IMR-90 (cell line): ENCODE results near the gene EYS. TPM values are rescaled to one million over a fixed set of nuclear protein-coding genes. Genes with fewer than 3 reads are reported as not detected.

ENCODE experiments used
- ATAC-seq: fragments of 200-7000 bp; cut with Tn5 transposase; 2 replicates; pipeline ENCODE4 v1.9.1; 2020; ENCODE audit warnings: low read depth, mild to moderate bottlenecking, moderate library complexity
- BruUV-seq: library from RNA; stranded (reverse); fragments of 400-500 nt; replicated peaks from 2 replicates; lab custom pipeline; 2021; lab: Mats Ljungman, UMichigan
- CTCF ChIA-PET: fragments of 300-600 bp; formaldehyde crosslinking; extraction: SDS; loops from one replicate; lab custom pipeline; 2021; ENCODE audit warnings: antibody characterized with exemption; lab: Yijun Ruan, JAX
- POLR2A ChIA-PET: fragments of 300-600 bp; sonication (Branson Sonifier 250); formaldehyde crosslinking; loops from one replicate; lab custom pipeline; 2022; ENCODE audit warnings: antibody characterized with exemption; ENCODE audit not compliant: unreplicated experiment; lab: Charles Lee
- DNase-seq: peaks from one replicate; pipeline ENCODE4 v3.0.0; 2013
- H2AFZ ChIP-seq: replicated peaks from 2 replicates; pipeline ENCODE3; 2013; ENCODE audit warnings: low read length, mild to moderate bottlenecking; ENCODE audit not compliant: poor library complexity
- H2AK5ac ChIP-seq: 2 replicates; pipeline ENCODE4 v1.6.1; 2013; ENCODE audit warnings: low read depth, low read length, inconsistent platforms
- H2AK9ac ChIP-seq: replicated peaks from 2 replicates; pipeline ENCODE3; 2013; ENCODE audit warnings: mild to moderate bottlenecking, low read depth, low read length, moderate library complexity; ENCODE audit not compliant: poor library complexity
- H2BK120ac ChIP-seq: 2 replicates; pipeline ENCODE4 v1.6.1; 2013; ENCODE audit warnings: low read depth, low read length, inconsistent platforms
- H2BK15ac ChIP-seq: 3 replicates; pipeline ENCODE4 v1.6.1; 2013; ENCODE audit warnings: low read depth, low read length, inconsistent platforms
- H2BK20ac ChIP-seq: 2 replicates; pipeline ENCODE4 v1.6.1; 2013; ENCODE audit warnings: low read depth, mild to moderate bottlenecking, inconsistent platforms, low read length, moderate library complexity
- H2BK5ac ChIP-seq: 2 replicates; pipeline ENCODE4 v1.6.1; 2013; ENCODE audit warnings: mild to moderate bottlenecking, low read depth, low read length, inconsistent platforms; ENCODE audit not compliant: poor library complexity, severe bottlenecking
- H3K14ac ChIP-seq: replicated peaks from 2 replicates; pipeline ENCODE4 v1.6.1; 2013; ENCODE audit warnings: low read depth, low read length, inconsistent platforms
- H3K18ac ChIP-seq: 2 replicates; pipeline ENCODE4 v1.6.1; 2013; ENCODE audit warnings: low read depth, low read length, control low read depth
- H3K23ac ChIP-seq: 2 replicates; pipeline ENCODE4 v1.6.1; 2013; ENCODE audit warnings: low read depth, low read length, inconsistent platforms
- H3K27ac ChIP-seq: 2 replicates; pipeline ENCODE4 v1.5.1; 2013; ENCODE audit warnings: mild to moderate bottlenecking, control low read depth, low read length; ENCODE audit not compliant: insufficient read depth
- H3K27me3 ChIP-seq: 2 replicates; pipeline ENCODE4 v1.6.1; 2013; ENCODE audit warnings: low read length; ENCODE audit not compliant: control insufficient read depth, insufficient read depth
- H3K36me3 ChIP-seq: 2 replicates; pipeline ENCODE4 v1.6.1; 2013; ENCODE audit warnings: low read length, mixed read lengths; ENCODE audit not compliant: control insufficient read depth, insufficient read depth
- H3K4ac ChIP-seq: 2 replicates; pipeline ENCODE4 v1.6.1; 2013; ENCODE audit warnings: low read depth, low read length, inconsistent platforms
- H3K4me1 ChIP-seq: 2 replicates; pipeline ENCODE4 v1.6.1; 2013; ENCODE audit warnings: low read length, mixed read lengths; ENCODE audit not compliant: control insufficient read depth, insufficient read depth
- H3K4me2 ChIP-seq: 2 replicates; pipeline ENCODE4 v1.6.1; 2013; ENCODE audit warnings: low read depth, mild to moderate bottlenecking, control low read depth, low read length, moderate library complexity
- H3K4me3 ChIP-seq: 2 replicates; pipeline ENCODE4 v1.5.1; 2013; ENCODE audit warnings: low read depth, mild to moderate bottlenecking, control low read depth, low read length, moderate library complexity; ENCODE audit not compliant: insufficient read depth
- H3K56ac ChIP-seq: 2 replicates; pipeline ENCODE4 v1.6.1; 2013; ENCODE audit warnings: low read length, inconsistent platforms; ENCODE audit not compliant: insufficient read depth; ENCODE audit errors: extremely low read depth
- H3K79me1 ChIP-seq, 2 experiments: 2 replicates each; pipeline ENCODE4 v1.6.1; 2013; ENCODE audit warnings: low read length in 2 of 2, inconsistent platforms in 1 of 2, low read depth in 1 of 2
- H3K9ac ChIP-seq: 2 replicates; pipeline ENCODE4 v1.6.1; 2013; ENCODE audit warnings: low read depth, low read length, control low read depth
- H3K9me1 ChIP-seq: 2 replicates; pipeline ENCODE4 v1.6.1; 2013; ENCODE audit warnings: low read length, inconsistent platforms; ENCODE audit not compliant: insufficient read depth
- H3K9me3 ChIP-seq: 2 replicates; pipeline ENCODE4 v1.6.1; 2013; ENCODE audit warnings: low read length; ENCODE audit not compliant: control insufficient read depth, insufficient read depth
- H4K20me1 ChIP-seq: 2 replicates; pipeline ENCODE4 v1.6.1; 2013; ENCODE audit warnings: low read length, inconsistent platforms; ENCODE audit not compliant: insufficient read depth
- H4K5ac ChIP-seq: 2 replicates; pipeline ENCODE4 v1.6.1; 2013; ENCODE audit warnings: mild to moderate bottlenecking, low read depth, low read length, control low read depth
- H4K8ac ChIP-seq, 2 experiments: 2 replicates each; pipeline ENCODE4 v1.6.1; 2013; ENCODE audit warnings: low read depth in 2 of 2, low read length in 2 of 2, control low read depth in 1 of 2, inconsistent platforms in 1 of 2
- H4K91ac ChIP-seq: 2 replicates; pipeline ENCODE4 v1.6.1; 2013; ENCODE audit warnings: low read depth, low read length, inconsistent platforms; ENCODE audit not compliant: insufficient read depth
- CTCF ChIP-seq: conservative IDR thresholded peaks from 2 replicates; pipeline ENCODE4 v1.5.1; 2012; ENCODE audit warnings: mild to moderate bottlenecking, low read depth, low read length, improper control_type of control experiment
- ELK1 ChIP-seq: fragments of 150-350 bp; IDR thresholded peaks from 2 replicates; pipeline ENCODE4 v1.6.1; 2016; ENCODE audit warnings: low read depth, mild to moderate bottlenecking, low read length, moderate library complexity, borderline replicate concordance
- MAZ ChIP-seq: IDR thresholded peaks from 2 replicates; pipeline ENCODE4 v1.6.1; 2012; ENCODE audit warnings: low read depth, mild to moderate bottlenecking, low read length, improper control_type of control experiment, moderate library complexity, borderline replicate concordance
- MXI1 ChIP-seq: IDR thresholded peaks from 2 replicates; pipeline ENCODE4 v1.6.1; 2012; ENCODE audit warnings: low read depth, mild to moderate bottlenecking, low read length, moderate library complexity, borderline replicate concordance
- POLR2A ChIP-seq: IDR thresholded peaks from 2 replicates; pipeline ENCODE4 v1.6.1; 2012; ENCODE audit warnings: mild to moderate bottlenecking, low read depth, low read length
- RCOR1 ChIP-seq: IDR thresholded peaks from 2 replicates; pipeline ENCODE4 v1.6.1; 2012; ENCODE audit warnings: mild to moderate bottlenecking, low read length, improper control_type of control experiment; ENCODE audit not compliant: insufficient replicate concordance
- WGBS, 2 experiments: methylation state at CpG; one replicate each; pipeline versions ENCODE4 v1.1.5 to v1.1.7; 2013; ENCODE audit warnings: missing lambda C conversion rate in 2 of 2; ENCODE audit not compliant: insufficient read length in 1 of 2; ENCODE audit errors: extremely low coverage in 2 of 2; 5-methylcytosine and 5-hydroxymethylcytosine counted together
- dilution Hi-C: fragments of 300-500 bp; cut with HindIII; formaldehyde crosslinking; loops from one replicate; pipeline ENCODE4 v1.14.3; 2018; ENCODE audit warnings: low sequenced_read_pairs; ENCODE audit not compliant: unreplicated experiment
- in situ Hi-C: fragments of 300-500 bp; cut with MboI; formaldehyde crosslinking; loops from 3 replicates; pipeline ENCODE4 v1.14.3; 2019; ENCODE audit warnings: low sequenced_read_pairs, inconsistent platforms, mixed read lengths
- intact Hi-C: fragments of 100-400 bp; cut with micrococcal nuclease; formaldehyde crosslinking; loops from 2 replicates; pipeline ENCODE4 v1.10.0; 2022
- polyA plus RNA-seq, 3 experiments: library from polyadenylated mRNA; depleted of rRNA; stranded (reverse); fragments of >200 nt; gene quantifications; 2 replicates each; pipeline ENCODE4 v1.2.3, GENCODE V29; 2012; ENCODE audit warnings: low replicate concordance in 1 of 3
- total RNA-seq: library from RNA; depleted of rRNA; stranded (reverse); fragments of >200 nt; gene quantifications from 2 replicates; pipeline ENCODE4 v1.2.3, GENCODE V29; 2012

EYS gene
- total and polyA plus RNA-seq, 2 of the 4 experiments (the other 2 are of a cell fraction) = under 0.01 TPM; not detected in 1

- dilution Hi-C loops (no loop called here), intact Hi-C loops (no loop called here), in situ Hi-C loops (no loop called here)
- ChIA-PET CTCF (no interaction called here), POLR2A (no interaction called here)
- Histone ChIP-seq H3K23ac (no peak overlapping the region), H2AFZ (no peak overlapping the region), H3K27ac (no peak overlapping the region), H2BK5ac (no peak overlapping the region), H3K4ac (no peak overlapping the region), H3K18ac (no peak overlapping the region), H3K4me2 (no peak overlapping the region), H3K79me1 (no peaks in the 10 kb centered on the region), H3K27me3 (no peaks in the 10 kb centered on the region), H4K8ac (no peak overlapping the region), H3K36me3 (no peaks in the 10 kb centered on the region), H4K20me1 (no peaks in the 10 kb centered on the region), H2AK5ac (no peak overlapping the region), H2BK20ac (no peak overlapping the region), H3K4me1 (no peaks in the 10 kb centered on the region), H2BK120ac (no peak overlapping the region), H2BK15ac (no peak overlapping the region), H3K9ac (no peak overlapping the region), H3K9me3 (peaks cover 5% of the 10 kb centered on the region), H3K14ac (no peak overlapping the region), H3K4me3 (no peak overlapping the region), H4K5ac (no peak overlapping the region), H3K9me1 (no peaks in the 10 kb centered on the region), H3K56ac (no peak overlapping the region), H2AK9ac (no peak overlapping the region), H4K91ac (no peak overlapping the region)
- no TSS peak for BruUV-seq
- DNase-seq (no peak), ATAC-seq (no peak)
- no peak for TF ChIP-seq POLR2A
- TF ChIP-seq RCOR1 = no peak
- TF ChIP-seq MXI1 = no peak
- TF ChIP-seq MAZ = no peak
- TF ChIP-seq CTCF = no peak
- no peak for TF ChIP-seq ELK1
- WGBS, 2 experiments = no CpG with 5 or more reads among the region's 3 CpGs
These were observed 1016.0 kb downstream of the EYS start for GRCh38 chr6:64691064-64691463.
